Measurements from ENCODE around the gene TPH2.

Gene TPH2

GRCh38 chr12:72035625-72036024 lies 97.0 kb downstream of the TPH2 start:
- DNase-seq (ENCODE audit: low spot score): no peak

GRCh38 chr12:72036393-72036792 lies 97.7 kb downstream of the TPH2 start:
- DNase-seq (ENCODE audit: low spot score): no peak

GRCh38 chr12:72037006-72037795 lies 98.6 kb downstream of the TPH2 start:
- no peak for DNase-seq (ENCODE audit: low spot score)

- DNase-seq (ENCODE audit: low spot score): no peak
Measured at GRCh38 chr12:72041811-72042210, 103.2 kb downstream of the TPH2 start.

GRCh38 chr12:72053604-72054003 lies 115.0 kb downstream of the TPH2 start:
- DNase-seq (ENCODE audit: low spot score): no peak

GRCh38 chr12:72054511-72054910 lies 115.9 kb downstream of the TPH2 start:
- no peak for DNase-seq (ENCODE audit: low spot score)

GRCh38 chr12:72057330-72057914 lies 118.8 kb downstream of the TPH2 start:
- no peak for DNase-seq (ENCODE audit: low spot score)

- no peak for DNase-seq (ENCODE audit: low spot score)
Measured at GRCh38 chr12:72063073-72063472, 124.4 kb downstream of the TPH2 start.

- DNase-seq (ENCODE audit: low spot score): no peak
Measured at GRCh38 chr12:72071030-72071429, 132.4 kb downstream of the TPH2 start.

GRCh38 chr12:72072592-72073212 lies 134.1 kb downstream of the TPH2 start:
- DNase-seq (ENCODE audit: low spot score): no peak

GRCh38 chr12:72074065-72074464 lies 135.4 kb downstream of the TPH2 start:
- DNase-seq (ENCODE audit: low spot score): no peak

GRCh38 chr12:72074956-72075355 lies 136.3 kb downstream of the TPH2 start:
- DNase-seq (ENCODE audit: low spot score): no peak

GRCh38 chr12:72075401-72075800 lies 136.8 kb downstream of the TPH2 start:
- DNase-seq (ENCODE audit: low spot score): no peak

GRCh38 chr12:72075891-72076557 lies 137.4 kb downstream of the TPH2 start:
- DNase-seq (ENCODE audit: low spot score): no peak

- no peak for DNase-seq (ENCODE audit: low spot score)
Measured at GRCh38 chr12:72076558-72076915, 137.9 kb downstream of the TPH2 start.

- DNase-seq (ENCODE audit: low spot score): no peak
Measured at GRCh38 chr12:72077111-72077820, 138.6 kb downstream of the TPH2 start.

GRCh38 chr12:72081777-72082176 lies 143.1 kb downstream of the TPH2 start:
- DNase-seq (ENCODE audit: low spot score): no peak

Measured in CD4-positive, alpha-beta T cell treated with Interleukin-2 at 100 ng/mL for 4 hours (primary cell).